H1 (cell line): ENCODE measurements around the gene URAD. TPM values are rescaled to one million over a fixed set of nuclear protein-coding genes. Genes with fewer than 3 reads are reported as not detected.

Experiments used
- CTCF ChIA-PET: fragments of 300-600 bp; sonication (Branson Sonifier 250); formaldehyde crosslinking; loops from one replicate; lab custom pipeline; 2021; ENCODE audit not compliant: partially characterized antibody; lab: Charles Lee
- POLR2A ChIA-PET: fragments of 300-600 bp; sonication (Branson Sonifier 250); formaldehyde crosslinking; loops from one replicate; lab custom pipeline; 2021; ENCODE audit warnings: inconsistent platforms; ENCODE audit not compliant: partially characterized antibody; lab: Charles Lee
- DNase-seq, 2 experiments: peaks; one replicate each; pipeline versions ENCODE4 v3.0.0 to v3.0.0-alpha.2; 2010 to 2022; ENCODE audit warnings: low spot score in 2 of 2, low read depth in 1 of 2, mixed read lengths in 1 of 2
- FAIRE-seq: peaks from 2 replicates; lab custom pipeline; 2011; peaks lifted over from hg19 to GRCh38; lab: Jason Lieb, UNC
- H2AFZ ChIP-seq: 2 replicates; pipeline ENCODE4 v1.8.1; 2012; ENCODE audit warnings: low read length, inconsistent platforms
- H2AK5ac ChIP-seq: 2 replicates; pipeline ENCODE4 v1.6.1; 2013; ENCODE audit warnings: low read depth, low read length
- H2BK120ac ChIP-seq: replicated peaks from 2 replicates; pipeline ENCODE3; 2013; ENCODE audit warnings: low read depth, low read length, inconsistent platforms
- H2BK12ac ChIP-seq: 2 replicates; pipeline ENCODE4 v1.6.1; 2013; ENCODE audit warnings: low read depth, low read length
- H2BK15ac ChIP-seq: 2 replicates; pipeline ENCODE4 v1.6.1; 2013; ENCODE audit warnings: low read length
- H2BK20ac ChIP-seq: 2 replicates; pipeline ENCODE4 v1.6.1; 2013; ENCODE audit warnings: low read length
- H2BK5ac ChIP-seq: 2 replicates; pipeline ENCODE4 v1.6.1; 2013; ENCODE audit warnings: low read depth, low read length
- H3K14ac ChIP-seq: 2 replicates; pipeline ENCODE4 v1.6.1; 2013; ENCODE audit warnings: inconsistent platforms; ENCODE audit not compliant: insufficient read length
- H3K18ac ChIP-seq: 2 replicates; pipeline ENCODE4 v1.6.1; 2013; ENCODE audit warnings: low read length; ENCODE audit errors: extremely low read depth
- H3K23ac ChIP-seq: 2 replicates; pipeline ENCODE4 v1.6.1; 2013; ENCODE audit warnings: inconsistent platforms; ENCODE audit not compliant: insufficient read length
- H3K23me2 ChIP-seq: 2 replicates; pipeline ENCODE4 v1.6.1; 2013; ENCODE audit warnings: low read depth, low read length
- H3K27ac ChIP-seq: 2 replicates; pipeline ENCODE4 v1.6.1; 2011; ENCODE audit warnings: low read depth, low read length, inconsistent platforms
- H3K27me3 ChIP-seq, 4 experiments: replicated peaks in 1 of 4; 1 replicate in 1 of 4; 2 replicates in 3 of 4; pipeline versions ENCODE4 v1.6.1 to v1.8.1; 2011 to 2013; ENCODE audit warnings: low read length in 3 of 4, mild to moderate bottlenecking in 3 of 4, inconsistent platforms in 2 of 4, mixed read lengths in 2 of 4, moderate library complexity in 1 of 4; ENCODE audit not compliant: control insufficient read depth in 3 of 4, insufficient read depth in 3 of 4; ENCODE audit errors: extremely low read depth in 1 of 4
- H3K36me3 ChIP-seq, 4 experiments: 2 replicates each; pipeline versions ENCODE4 v1.6.1 to v1.8.1; 2011 to 2013; ENCODE audit warnings: mild to moderate bottlenecking in 4 of 4, low read length in 3 of 4, moderate library complexity in 2 of 4, control low read depth in 1 of 4, inconsistent platforms in 1 of 4; ENCODE audit not compliant: insufficient read depth in 4 of 4, control insufficient read depth in 2 of 4
- H3K4ac ChIP-seq: replicated peaks from 2 replicates; pipeline ENCODE3; 2013; ENCODE audit warnings: low read length, low read depth, mixed read lengths, inconsistent platforms; ENCODE audit not compliant: insufficient read length
- H3K4me1 ChIP-seq, 4 experiments: replicated peaks in 1 of 4; 1 replicate in 1 of 4; 2 replicates in 3 of 4; pipeline versions ENCODE4 v1.6.1 to v1.8.1; 2011 to 2013; ENCODE audit warnings: low read length in 3 of 4, inconsistent platforms in 2 of 4, mixed read lengths in 1 of 4; ENCODE audit not compliant: insufficient read depth in 4 of 4, control insufficient read depth in 3 of 4
- H3K4me2 ChIP-seq, 2 experiments: 2 replicates each; pipeline versions ENCODE4 v1.6.1 to v1.8.1; 2011 to 2013; ENCODE audit warnings: low read depth in 2 of 2, low read length in 2 of 2, control low read depth in 1 of 2, inconsistent platforms in 1 of 2, mild to moderate bottlenecking in 1 of 2; ENCODE audit not compliant: insufficient read depth in 1 of 2
- H3K4me3 ChIP-seq, 4 experiments: fragments of 200-600, 300-600 bp in 1 of 4; sonication (generic), shearing (Covaris generic), sonication (Bioruptor Twin) in 1 of 4; 2 replicates each; pipeline versions ENCODE4 v1.5.1 to v1.8.1; 2011 to 2016; ENCODE audit warnings: low read length in 4 of 4, low read depth in 3 of 4, control low read depth in 2 of 4, inconsistent platforms in 2 of 4, mild to moderate bottlenecking in 2 of 4, mixed read lengths in 1 of 4, moderate library complexity in 1 of 4; ENCODE audit not compliant: insufficient read depth in 2 of 4; ENCODE audit errors: extremely low read depth in 1 of 4
- H3K56ac ChIP-seq: replicated peaks from 2 replicates; pipeline ENCODE3; 2013; ENCODE audit warnings: low read depth, mild to moderate bottlenecking, mixed read lengths, low read length, inconsistent platforms; ENCODE audit not compliant: insufficient read length
- H3K79me1 ChIP-seq: 2 replicates; pipeline ENCODE4 v1.6.1; 2013; ENCODE audit warnings: low read depth, low read length, control low read depth
- H3K79me2 ChIP-seq, 2 experiments: 2 replicates each; pipeline versions ENCODE4 v1.6.1 to v1.8.1; 2012 to 2013; ENCODE audit warnings: low read length in 2 of 2, mild to moderate bottlenecking in 2 of 2, inconsistent platforms in 1 of 2; ENCODE audit not compliant: insufficient read depth in 2 of 2, control insufficient read depth in 1 of 2
- H3K9ac ChIP-seq, 4 experiments: replicated peaks in 1 of 4; 1 replicate in 1 of 4; 2 replicates in 3 of 4; pipeline versions ENCODE4 v1.6.1 to v1.8.1; 2011 to 2013; ENCODE audit warnings: low read depth in 3 of 4, low read length in 3 of 4, control low read depth in 2 of 4, mild to moderate bottlenecking in 2 of 4, moderate library complexity in 2 of 4, inconsistent platforms in 1 of 4; ENCODE audit errors: extremely low read depth in 1 of 4
- H3K9me3 ChIP-seq, 2 experiments: 2 replicates each; pipeline versions ENCODE4 v1.6.1 to v1.8.1; 2012 to 2013; ENCODE audit warnings: mild to moderate bottlenecking in 2 of 2, moderate library complexity in 2 of 2, control low read depth in 1 of 2, inconsistent platforms in 1 of 2, low read depth in 1 of 2, low read length in 1 of 2, mixed read lengths in 1 of 2; ENCODE audit not compliant: insufficient read depth in 2 of 2
- H4K20me1 ChIP-seq, 2 experiments: replicated peaks in 1 of 2; 2 replicates each; pipeline versions ENCODE3 to v1.8.1; 2011 to 2013; ENCODE audit warnings: inconsistent platforms in 2 of 2, low read length in 2 of 2, mild to moderate bottlenecking in 1 of 2; ENCODE audit not compliant: insufficient read depth in 2 of 2, control insufficient read depth in 1 of 2
- H4K5ac ChIP-seq: 2 replicates; pipeline ENCODE4 v1.6.1; 2013; ENCODE audit warnings: low read length, low read depth, mixed read lengths, inconsistent platforms; ENCODE audit not compliant: insufficient read length
- H4K8ac ChIP-seq: 2 replicates; pipeline ENCODE4 v1.8.0; 2013; ENCODE audit warnings: mild to moderate bottlenecking, moderate library complexity, low read length, inconsistent platforms; ENCODE audit not compliant: insufficient read depth; ENCODE audit errors: extremely low read depth
- H4K91ac ChIP-seq: replicated peaks from 2 replicates; pipeline ENCODE3; 2013; ENCODE audit warnings: low read length, mixed read lengths, inconsistent platforms; ENCODE audit not compliant: insufficient read length
- CBX8 ChIP-seq: fragments of 300-800, 300-1000 bp; sonication (generic); IDR thresholded peaks from 2 replicates; pipeline ENCODE4 v1.7.1; 2016; ENCODE audit warnings: low read depth, low read length, borderline replicate concordance
- CHD1 ChIP-seq: IDR thresholded peaks from 2 replicates; pipeline ENCODE4 v1.6.1; 2012; ENCODE audit warnings: low read depth, low read length, improper control_type of control experiment
- RNF2 ChIP-seq: fragments of 200-900, 300-1000 bp; sonication (generic); IDR thresholded peaks from 2 replicates; pipeline ENCODE4 v1.7.1; 2016; ENCODE audit warnings: borderline replicate concordance, low read depth, mild to moderate bottlenecking, antibody characterized with exemption, low read length; ENCODE audit not compliant: poor library complexity, severe bottlenecking; ENCODE audit errors: missing control alignments
- WGBS, 2 experiments: shearing (Covaris generic) in 1 of 2; methylation state at CpG; one replicate each; pipeline versions ENCODE4 v1.1.6 to v1.1.7; 2013 to 2015; ENCODE audit warnings: low lambda C conversion rate in 2 of 2, mixed read lengths in 2 of 2, inconsistent platforms in 1 of 2, low coverage in 1 of 2, missing lambda C conversion rate in 1 of 2; ENCODE audit not compliant: insufficient replicate concordance in 2 of 2, insufficient coverage in 1 of 2, insufficient read length in 1 of 2; ENCODE audit errors: extremely low coverage in 1 of 2, missing lambda C conversion rate in 1 of 2; 5-methylcytosine and 5-hydroxymethylcytosine counted together
- polyA plus RNA-seq, 7 experiments: library from polyadenylated mRNA; depleted of rRNA in 3 of 7; stranded (reverse) in 5 of 7; unstranded in 2 of 7; fragments of >200 nt in 5 of 7; fragments of 200-250 nt in 2 of 7; gene quantifications; 1 replicate in 5 of 7; 2 replicates in 1 of 7; 4 replicates in 1 of 7; pipeline versions ENCODE4 v1.2.1 to v1.2.3, GENCODE V29; 2011 to 2013; ENCODE audit warnings: missing spikeins in 2 of 7, mixed read lengths in 2 of 7
- total RNA-seq: library from RNA; stranded (reverse); fragmentation: NEBNext Ultra II Directional; extraction: Animal tissue kit (Norgen Biotek cat#: 25700); gene quantifications from 2 replicates; pipeline ENCODE4 v1.2.1, GENCODE V29; 2021

The URAD gene
- total and polyA plus RNA-seq, 2 of the 8 experiments (the other 6 are each of a cell fraction or from before 2014, with no cell fraction given), result not detected

GRCh38 chr13:27967203-27967735 is 21.2 kb downstream of the URAD start:
- ChIA-PET CTCF (interaction anchor here (0.6 to 19.7 kb wide), 7 partner anchors 8 to 197 kb away, joined by 3 to 283 read pairs (median 7); partner anchors contain the start of genes CDX2 and URAD), POLR2A (interaction anchor here (5.6 kb wide), 1 partner anchor 11 kb away, joined by 31 read pairs; no protein-coding TSS in a partner anchor)
- Histone ChIP-seq H2AFZ (no peak overlapping the region), H3K4me1 (peaks cover 8 to 63% (median 43%) of the 10 kb centered on the region in 4 experiments), H3K4me3 (no peak overlapping the region), H3K23me2 (peaks cover 5% of the 10 kb centered on the region; the same call in 1 of the 2 replicates), H3K9ac (no peak overlapping the region), H3K18ac (peak overlapping the region; percentile 42; the same call in 1 of the 2 replicates), H3K27ac (no peak overlapping the region), H3K79me1 (no peaks in the 10 kb centered on the region), H4K20me1 (peaks cover 25 to 44% of the 10 kb centered on the region in 2 experiments), H4K8ac (no peak overlapping the region), H2BK15ac (no peak overlapping the region), H3K27me3 (peaks cover 95 to 100% (median 98%) of the 10 kb centered on the region in 4 experiments), H4K91ac (no peak overlapping the region), H3K4me2 (no peak overlapping the region; a peak in 1 of 4 replicates), H2BK12ac (peak overlapping the region; percentile 87; the same call in 1 of the 2 replicates), H3K23ac (no peak overlapping the region), H3K4ac (no peak overlapping the region), H2BK120ac (no peak overlapping the region), H2BK5ac (no peak overlapping the region), H2BK20ac (peak overlapping the region; percentile 34; the same call in 1 of the 2 replicates), H3K14ac (no peak overlapping the region), H3K79me2 (no peaks in the 10 kb centered on the region), H3K56ac (no peak overlapping the region), H2AK5ac (no peak overlapping the region), H3K36me3 (peaks cover 0 to 12% (median 0%) of the 10 kb centered on the region in 4 experiments; a peak in 1 of 8 replicates), H3K9me3 (no peaks in the 10 kb centered on the region), H4K5ac (no peak overlapping the region)
- FAIRE-seq (no peak), DNase-seq (no peak)
- WGBS, 2 experiments, result 3% methylated on average over 18 of the region's 18 CpGs; no CpG with 5 or more reads in 1 of the 2 experiments
- TF ChIP-seq CHD1 (no peak), CBX8 (0 out of 2 replicates have a peak, but pooled peaks have one; percentile 6), RNF2 (peak; percentile 29)
